GM12872 (cell line): ENCODE results near the gene SCLT1.

Experiments used
- TF ChIP-seq, protein P1 (sequence below): IDR thresholded peaks from 3 replicates; pipeline ENCODE4 v1.5.1; 2011; ENCODE audit warnings: low read depth, mild to moderate bottlenecking, low read length, moderate library complexity; ENCODE audit not compliant: insufficient read depth

Gene SCLT1

DNA sequence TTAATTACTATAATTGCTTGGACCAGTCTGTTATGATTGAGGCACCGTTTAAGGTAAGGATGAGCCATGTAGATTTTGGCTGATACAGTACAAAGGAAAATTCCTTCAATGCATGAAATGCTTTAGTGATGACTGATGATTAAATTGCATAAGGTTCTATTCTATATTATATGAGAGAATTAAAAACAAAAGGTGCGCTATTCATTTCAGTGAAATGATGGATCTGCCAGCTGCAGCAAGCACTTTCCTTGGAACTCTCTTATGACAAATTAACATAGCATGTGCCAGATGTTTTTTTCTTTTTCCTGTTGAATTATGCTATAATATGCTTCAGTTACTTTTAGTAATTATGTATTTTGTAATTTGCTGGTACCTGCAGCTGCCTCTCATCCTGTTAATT is 185.4 kb downstream of the SCLT1 start:
- TF ChIP-seq, protein P1, sequence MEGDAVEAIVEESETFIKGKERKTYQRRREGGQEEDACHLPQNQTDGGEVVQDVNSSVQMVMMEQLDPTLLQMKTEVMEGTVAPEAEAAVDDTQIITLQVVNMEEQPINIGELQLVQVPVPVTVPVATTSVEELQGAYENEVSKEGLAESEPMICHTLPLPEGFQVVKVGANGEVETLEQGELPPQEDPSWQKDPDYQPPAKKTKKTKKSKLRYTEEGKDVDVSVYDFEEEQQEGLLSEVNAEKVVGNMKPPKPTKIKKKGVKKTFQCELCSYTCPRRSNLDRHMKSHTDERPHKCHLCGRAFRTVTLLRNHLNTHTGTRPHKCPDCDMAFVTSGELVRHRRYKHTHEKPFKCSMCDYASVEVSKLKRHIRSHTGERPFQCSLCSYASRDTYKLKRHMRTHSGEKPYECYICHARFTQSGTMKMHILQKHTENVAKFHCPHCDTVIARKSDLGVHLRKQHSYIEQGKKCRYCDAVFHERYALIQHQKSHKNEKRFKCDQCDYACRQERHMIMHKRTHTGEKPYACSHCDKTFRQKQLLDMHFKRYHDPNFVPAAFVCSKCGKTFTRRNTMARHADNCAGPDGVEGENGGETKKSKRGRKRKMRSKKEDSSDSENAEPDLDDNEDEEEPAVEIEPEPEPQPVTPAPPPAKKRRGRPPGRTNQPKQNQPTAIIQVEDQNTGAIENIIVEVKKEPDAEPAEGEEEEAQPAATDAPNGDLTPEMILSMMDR = no peak

DNA sequence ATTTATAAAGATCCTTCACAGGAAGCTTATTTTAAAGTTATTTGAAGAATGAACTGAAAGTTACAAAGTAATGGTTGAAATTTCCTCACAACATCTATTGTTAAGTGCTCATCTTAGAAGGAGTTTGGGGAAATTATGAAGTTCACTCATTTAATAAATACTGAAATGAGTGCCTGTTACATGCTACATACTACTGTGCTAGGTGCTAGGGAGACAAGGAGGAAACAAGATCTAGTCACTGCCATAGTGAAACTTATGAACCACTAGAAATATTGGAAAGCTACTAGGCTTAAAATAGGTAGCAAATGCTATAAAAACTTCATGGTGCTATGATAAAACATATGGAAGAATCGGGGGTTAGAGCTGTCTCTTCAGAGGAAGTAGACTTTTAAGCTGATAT is 186.8 kb downstream of the SCLT1 start:
- TF ChIP-seq, protein P1 = no peak

DNA sequence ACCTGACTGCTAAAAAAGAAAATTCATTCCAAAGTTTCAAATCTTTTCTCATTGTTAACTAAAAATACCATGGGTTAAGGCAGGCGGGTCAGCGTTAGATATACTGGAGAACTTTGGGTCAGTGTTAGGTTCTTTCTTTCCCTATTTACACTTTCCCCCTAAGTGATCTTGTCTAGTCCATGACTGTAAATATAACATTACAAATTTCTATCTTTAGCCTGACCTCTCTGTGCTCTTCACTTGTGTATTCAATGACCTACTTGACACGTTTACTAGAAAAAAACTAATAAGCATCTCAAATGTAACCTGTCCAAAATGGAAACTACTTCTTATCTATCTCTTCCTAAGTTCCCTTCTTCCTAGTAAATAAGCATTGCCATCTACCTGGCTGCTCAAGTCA is 188.5 kb downstream of the SCLT1 start:
- TF ChIP-seq, protein P1 = no peak

DNA sequence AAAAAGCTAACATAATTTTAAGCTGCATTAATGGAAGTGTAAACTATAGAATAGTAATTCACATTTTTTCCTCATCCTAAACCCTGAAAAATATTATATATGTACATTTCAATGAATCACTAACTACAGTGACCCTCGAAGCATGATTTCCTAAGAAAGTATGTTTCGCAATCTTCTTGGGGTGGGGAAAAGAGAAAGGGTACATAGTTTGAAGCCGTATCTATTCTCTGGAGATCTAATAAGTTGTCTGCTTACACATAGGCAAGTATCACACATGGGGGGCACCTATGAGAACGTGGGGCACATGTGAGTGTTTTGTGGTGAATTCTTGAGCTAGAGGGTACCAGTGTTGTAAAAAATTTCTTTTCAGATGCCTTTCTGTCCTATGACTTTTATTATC is 212.7 kb downstream of the SCLT1 start:
- TF ChIP-seq, protein P1 = no peak

DNA sequence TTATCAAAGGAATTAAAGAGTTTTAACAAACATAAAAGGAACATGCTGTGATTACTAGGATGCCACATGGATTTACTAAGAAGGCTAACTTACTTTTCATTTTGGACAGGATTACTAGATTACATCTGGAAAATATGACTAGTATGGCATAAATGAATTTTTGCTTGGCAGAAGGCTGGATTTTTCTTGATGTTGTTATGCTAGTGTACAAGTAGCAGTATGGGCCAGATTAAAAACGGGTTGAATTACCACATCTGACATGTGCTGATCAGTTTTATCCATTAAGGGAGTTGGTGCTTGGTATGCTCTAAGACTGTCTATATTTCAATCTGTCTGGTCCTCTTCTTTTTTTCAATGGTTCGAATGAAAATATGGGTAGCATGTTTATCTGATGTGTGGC is 213.4 kb downstream of the SCLT1 start:
- TF ChIP-seq, protein P1 = no peak

DNA sequence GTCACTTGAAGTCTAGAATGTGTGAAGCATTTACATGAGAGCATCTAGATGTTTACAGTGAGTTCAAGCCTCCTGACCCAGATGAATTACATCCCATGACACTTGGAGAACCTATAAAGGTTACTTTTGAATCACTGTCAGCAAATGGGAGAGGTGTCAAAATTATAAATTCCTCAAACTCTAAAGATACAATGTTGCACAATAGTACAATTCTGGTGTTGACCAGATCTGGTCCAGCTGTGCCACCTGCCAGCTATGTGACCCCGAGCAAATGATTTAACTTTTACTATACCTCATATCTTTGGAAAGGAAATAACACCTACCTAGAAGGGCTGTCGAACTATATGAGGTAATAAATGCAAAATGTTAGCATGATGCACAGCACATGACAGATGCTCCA is 214.1 kb downstream of the SCLT1 start:
- TF ChIP-seq, protein P1 = no peak

DNA sequence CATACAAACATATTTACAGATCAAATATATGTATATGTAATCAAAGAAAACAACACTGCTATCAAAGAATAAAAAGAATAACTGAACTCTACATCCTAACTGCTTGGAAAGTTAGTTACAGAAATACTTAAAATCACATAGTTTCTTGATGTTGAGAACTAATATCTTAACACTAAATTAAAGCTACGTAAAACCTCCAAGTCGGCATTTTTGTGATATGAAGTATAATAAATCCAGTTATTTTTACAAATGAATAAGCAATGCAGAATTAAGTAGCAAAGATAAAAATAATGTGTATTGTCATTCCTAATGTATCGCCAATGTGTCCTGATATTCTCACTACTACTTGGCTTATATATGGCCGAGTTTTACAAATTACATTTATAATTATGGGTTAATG is 215.4 kb downstream of the SCLT1 start:
- TF ChIP-seq, protein P1 = no peak

- TF ChIP-seq, protein P1 = no peak
Observed at GRCh38 chr4:128876200-128876599, 217.1 kb downstream of the SCLT1 start.
